Measurements from ENCODE around the gene CDC45. TPM values are rescaled to one million over a fixed set of nuclear protein-coding genes. Genes with fewer than 3 reads are reported as not detected.

CDC45 gene
- total RNA-seq, 4 donors from 2014 or later = 0.27 TPM; not detected in 3

GRCh38 chr22:19516378-19517170 is 36.9 kb downstream of the CDC45 start:
- DNase-seq (no peak), ATAC-seq (no peak)
- in situ Hi-C loops (cut with MboI; ENCODE audit: low sequenced_read_pairs in 4 of 4) = loop anchor here in 1 of 4 donors (25.0 kb wide), 1 partner anchor 529 kb away; no protein-coding TSS in a partner anchor
- intact Hi-C loops (cut with DNase I; ENCODE audit: low total_unique reads) = no loop called here
- Histone ChIP-seq H3K9me3 (no peaks in the 10 kb centered on the region), H3K4me3 (no peak overlapping the region), H3K36me3 (no peaks in the 10 kb centered on the region), H3K4me1 (no peaks in the 10 kb centered on the region), H3K27me3 (no peaks in the 10 kb centered on the region), H3K27ac (no peak overlapping the region)
- no peak for TF ChIP-seq POLR2A (IDR thresholded peaks at IDR 0.05)
- TF ChIP-seq, protein P1, sequence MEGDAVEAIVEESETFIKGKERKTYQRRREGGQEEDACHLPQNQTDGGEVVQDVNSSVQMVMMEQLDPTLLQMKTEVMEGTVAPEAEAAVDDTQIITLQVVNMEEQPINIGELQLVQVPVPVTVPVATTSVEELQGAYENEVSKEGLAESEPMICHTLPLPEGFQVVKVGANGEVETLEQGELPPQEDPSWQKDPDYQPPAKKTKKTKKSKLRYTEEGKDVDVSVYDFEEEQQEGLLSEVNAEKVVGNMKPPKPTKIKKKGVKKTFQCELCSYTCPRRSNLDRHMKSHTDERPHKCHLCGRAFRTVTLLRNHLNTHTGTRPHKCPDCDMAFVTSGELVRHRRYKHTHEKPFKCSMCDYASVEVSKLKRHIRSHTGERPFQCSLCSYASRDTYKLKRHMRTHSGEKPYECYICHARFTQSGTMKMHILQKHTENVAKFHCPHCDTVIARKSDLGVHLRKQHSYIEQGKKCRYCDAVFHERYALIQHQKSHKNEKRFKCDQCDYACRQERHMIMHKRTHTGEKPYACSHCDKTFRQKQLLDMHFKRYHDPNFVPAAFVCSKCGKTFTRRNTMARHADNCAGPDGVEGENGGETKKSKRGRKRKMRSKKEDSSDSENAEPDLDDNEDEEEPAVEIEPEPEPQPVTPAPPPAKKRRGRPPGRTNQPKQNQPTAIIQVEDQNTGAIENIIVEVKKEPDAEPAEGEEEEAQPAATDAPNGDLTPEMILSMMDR (IDR thresholded peaks at IDR 0.05 in 4 of 5, conservative IDR thresholded peaks at IDR 0.05 in 1 of 5) = no peak

DNA sequence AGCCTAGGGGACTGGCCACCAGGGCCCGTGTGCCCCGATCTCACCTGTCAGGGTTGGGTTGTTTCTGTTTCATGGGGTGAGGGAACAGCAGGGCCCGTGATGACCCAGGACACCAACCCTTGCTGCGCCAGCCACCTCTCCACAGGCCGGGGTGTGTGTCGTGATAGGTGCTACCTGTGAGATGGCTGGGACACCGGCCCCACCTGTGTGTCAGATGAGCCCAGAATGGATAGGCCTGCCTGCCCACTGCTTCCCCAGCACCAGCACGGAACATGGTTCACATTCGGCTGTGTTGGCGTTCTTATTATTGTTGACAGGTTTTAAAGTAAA is 37.4 kb downstream of the CDC45 start:
- no peak for ATAC-seq
- in situ Hi-C loops (cut with MboI; ENCODE audit: low sequenced_read_pairs in 4 of 4) = loop anchor here in 1 of 4 donors (25.0 kb wide), 1 partner anchor 530 kb away; no protein-coding TSS in a partner anchor
- no peaks in the 10 kb centered on the region for H3K36me3 ChIP-seq
- no peak for DNase-seq
- H3K27me3 ChIP-seq = no peaks in the 10 kb centered on the region
- no peak overlapping the region for H3K4me3 ChIP-seq
- H3K4me1 ChIP-seq = no peaks in the 10 kb centered on the region
- no peak overlapping the region for H3K27ac ChIP-seq
- intact Hi-C loops (cut with DNase I; ENCODE audit: low total_unique reads) = no loop called here
- H3K9me3 ChIP-seq = no peaks in the 10 kb centered on the region
- no peak for TF ChIP-seq POLR2A (IDR thresholded peaks at IDR 0.05)
- TF ChIP-seq, protein P1 (IDR thresholded peaks at IDR 0.05 in 4 of 5, conservative IDR thresholded peaks at IDR 0.05 in 1 of 5) = no peak

- no peak overlapping the region for H3K27ac ChIP-seq
- intact Hi-C loops (cut with DNase I; ENCODE audit: low total_unique reads) = no loop called here
- in situ Hi-C loops (cut with MboI; ENCODE audit: low sequenced_read_pairs in 4 of 4) = loop anchor here in 1 of 4 donors (25.0 kb wide), 1 partner anchor 531 kb away; no protein-coding TSS in a partner anchor
- peaks cover 3 to 8% (median 8%) of the 10 kb centered on the region in 3 donors for H3K27me3 ChIP-seq
- no peak for ATAC-seq
- no peak for TF ChIP-seq POLR2A (IDR thresholded peaks at IDR 0.05)
- H3K4me1 ChIP-seq = no peaks in the 10 kb centered on the region
- H3K4me3 ChIP-seq = no peak overlapping the region
- DNase-seq = no peak
- no peaks in the 10 kb centered on the region for H3K36me3 ChIP-seq
- H3K9me3 ChIP-seq = no peaks in the 10 kb centered on the region
These were observed 38.3 kb downstream of the CDC45 start for GRCh38 chr22:19517919-19518611.

DNA sequence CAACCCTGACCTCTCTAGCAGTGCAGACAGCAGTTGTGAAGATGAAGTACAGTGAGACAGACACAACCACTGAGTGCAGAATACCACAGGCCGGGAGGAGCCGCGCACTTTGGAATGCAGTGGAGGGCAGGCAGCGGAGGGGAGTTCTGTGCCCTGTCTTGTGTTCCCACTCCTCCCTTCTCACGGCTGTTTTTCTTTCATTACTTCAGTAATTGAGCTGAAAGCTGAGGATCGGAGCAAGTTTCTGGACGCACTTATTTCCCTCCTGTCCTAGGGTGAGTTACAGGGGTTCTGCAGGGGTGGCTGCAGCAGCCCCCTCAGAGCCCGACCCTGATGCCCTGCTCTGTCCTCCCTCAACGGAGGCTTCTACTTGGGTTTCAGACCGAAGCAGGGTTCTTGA is 38.9 kb downstream of the CDC45 start:
- in situ Hi-C loops (cut with MboI; ENCODE audit: low sequenced_read_pairs in 4 of 4) (loop anchor here in 1 of 4 donors (25.0 kb wide), 1 partner anchor 531 kb away; no protein-coding TSS in a partner anchor), intact Hi-C loops (cut with DNase I; ENCODE audit: low total_unique reads) (no loop called here)
- H3K27ac ChIP-seq = peak overlapping the region in 1 of 4 donors; percentile 82
- ATAC-seq (no peak), DNase-seq (no peak)
- H3K36me3 ChIP-seq = no peaks in the 10 kb centered on the region
- TF ChIP-seq, protein P1 (IDR thresholded peaks at IDR 0.05 in 4 of 5, conservative IDR thresholded peaks at IDR 0.05 in 1 of 5) = no peak
- TF ChIP-seq POLR2A (IDR thresholded peaks at IDR 0.05) = no peak
- no peaks in the 10 kb centered on the region for H3K9me3 ChIP-seq
- H3K4me1 ChIP-seq = peaks cover 0 to 3% of the 10 kb centered on the region in 2 donors
- no peak overlapping the region for H3K4me3 ChIP-seq
- peaks cover 5 to 14% (median 13%) of the 10 kb centered on the region in 3 donors for H3K27me3 ChIP-seq
